ENCODE data around the gene NOA1. TPM values are rescaled to one million over a fixed set of nuclear protein-coding genes. Genes with fewer than 3 reads are reported as not detected.
A peak's percentile ranks its signal among the peaks of the same experiment; 100 is the strongest.

NOA1 gene
- 17.7 and 18.5 TPM in 2 replicates for total RNA-seq

- H3K4me1 Mint-ChIP-seq: peaks cover 50% of the 10 kb centered on the region
- H3K27ac Mint-ChIP-seq: peak within 1 kb of the TSS; percentile 98
- peaks cover 4% of the 10 kb centered on the region for H3K9me3 Mint-ChIP-seq
- DNase-seq: peak; percentile 100
- H3K36me3 Mint-ChIP-seq (ENCODE audit: low read depth): peaks cover 62% of the 10 kb centered on the region
- peak within 1 kb of the TSS; percentile 98 for H3K4me3 Mint-ChIP-seq
- intact Hi-C loops (cut with micrococcal nuclease): loop anchor here (1.0 to 10.0 kb wide), 6 partner anchors 323 to 1430 kb away; partner anchors contain the start of genes AASDH, CEP135, CLOCK and PAICS
- peaks cover 2% of the 10 kb centered on the region for H3K27me3 Mint-ChIP-seq
Measured at GRCh38 chr4:56977321-56978012, at the start of gene NOA1. Gene NOA1, minus strand, starts transcription at chr4:56977606. Its CDS starts 21 bp downstream, at chr4:56977585.

- intact Hi-C loops (cut with micrococcal nuclease): no loop called here
- peaks cover 76% of the 10 kb centered on the region for H3K36me3 Mint-ChIP-seq (ENCODE audit: low read depth)
- H3K9me3 Mint-ChIP-seq: no peaks in the 10 kb centered on the region
- no peaks in the 10 kb centered on the region for H3K27me3 Mint-ChIP-seq
- no peak for DNase-seq
- H3K4me1 Mint-ChIP-seq: no peaks in the 10 kb centered on the region
- no peak overlapping the region for H3K4me3 Mint-ChIP-seq
- H3K27ac Mint-ChIP-seq: no peak overlapping the region
Measured at GRCh38 chr4:57023104-57023503, 45.7 kb upstream of the NOA1 start.

DNA sequence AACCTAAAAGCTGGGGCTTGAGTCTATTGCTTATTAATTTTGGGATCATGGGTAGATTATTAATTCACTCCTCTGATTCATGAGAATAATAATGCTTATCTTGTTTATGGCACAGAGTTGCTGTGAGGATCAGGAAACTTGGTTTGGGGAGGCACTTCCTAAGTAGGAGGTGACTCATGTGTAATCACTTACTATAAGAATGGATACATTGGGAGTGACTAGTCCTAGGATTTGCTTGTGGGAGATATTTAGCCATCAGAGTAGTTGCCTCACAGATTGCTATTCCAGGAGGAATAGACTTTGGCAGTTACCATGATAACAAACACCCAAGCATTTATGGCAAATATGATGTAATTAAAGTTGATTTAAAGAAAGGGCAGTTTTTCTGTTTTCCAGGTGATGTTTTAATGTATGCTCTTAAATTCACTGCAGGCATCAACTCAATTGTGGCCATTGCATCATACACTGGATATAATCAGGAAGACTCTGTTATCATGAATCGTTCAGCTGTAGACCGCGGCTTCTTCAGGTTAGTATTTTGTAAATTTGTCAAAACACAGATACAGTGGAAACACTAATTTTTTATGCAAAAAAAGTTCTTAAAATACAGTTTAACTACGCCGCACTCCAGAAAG lies 43.2 kb upstream of the NOA1 start:
- Mint-ChIP-seq H3K27me3 (no peaks in the 10 kb centered on the region), H3K36me3 (ENCODE audit: low read depth) (peaks cover 77% of the 10 kb centered on the region), H3K4me3 (no peak overlapping the region), H3K4me1 (no peaks in the 10 kb centered on the region), H3K27ac (no peak overlapping the region), H3K9me3 (no peaks in the 10 kb centered on the region)
- DNase-seq: no peak
- intact Hi-C loops (cut with micrococcal nuclease): no loop called here

GRCh38 chr4:57018980-57019379 lies 41.6 kb upstream of the NOA1 start:
- intact Hi-C loops (cut with micrococcal nuclease): no loop called here
- no peak for DNase-seq
- no peaks in the 10 kb centered on the region for H3K27me3 Mint-ChIP-seq
- H3K4me1 Mint-ChIP-seq: no peaks in the 10 kb centered on the region
- H3K27ac Mint-ChIP-seq: no peak overlapping the region
- H3K4me3 Mint-ChIP-seq: no peak overlapping the region
- peaks cover 72% of the 10 kb centered on the region for H3K36me3 Mint-ChIP-seq (ENCODE audit: low read depth)
- no peaks in the 10 kb centered on the region for H3K9me3 Mint-ChIP-seq

DNA sequence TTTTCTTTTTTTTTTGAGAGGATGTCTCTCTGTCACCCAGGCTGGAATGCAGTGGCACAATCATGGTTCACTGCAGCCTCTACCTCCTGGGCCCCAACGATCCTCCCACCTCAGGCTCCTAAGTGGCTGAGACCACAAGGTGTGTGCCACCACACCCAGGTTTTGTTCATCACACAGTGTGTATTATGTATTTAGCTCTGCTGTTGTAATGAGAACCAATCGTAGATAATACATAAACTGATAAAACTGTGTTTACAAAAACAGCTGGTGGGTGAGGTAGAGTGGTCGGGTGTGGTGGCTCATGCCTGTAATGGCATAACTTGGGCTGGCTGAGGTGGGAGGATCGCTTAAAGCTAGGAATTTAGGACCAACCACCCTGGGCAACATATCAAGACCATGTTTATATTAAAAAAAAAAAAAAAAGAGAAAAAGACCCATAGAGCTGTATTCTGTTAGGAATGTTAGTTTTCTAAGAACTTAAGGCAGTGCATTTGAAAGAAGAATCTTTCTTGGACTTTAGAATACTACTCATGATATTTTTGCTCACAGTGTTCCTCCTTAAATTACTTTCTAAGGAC lies 36.2 kb upstream of the NOA1 start:
- Mint-ChIP-seq H3K27ac (no peak overlapping the region), H3K36me3 (ENCODE audit: low read depth) (peaks cover 55% of the 10 kb centered on the region)
- intact Hi-C loops (cut with micrococcal nuclease): no loop called here

GRCh38 chr4:56999751-57000150 lies 22.3 kb upstream of the NOA1 start:
- Mint-ChIP-seq H3K36me3 (ENCODE audit: low read depth) (peaks cover 60% of the 10 kb centered on the region), H3K9me3 (no peaks in the 10 kb centered on the region)

More for the DNA sequence above, 36.2 kb upstream of the NOA1 start:
- Mint-ChIP-seq H3K27me3 (no peaks in the 10 kb centered on the region), H3K4me3 (no peak overlapping the region), H3K9me3 (no peaks in the 10 kb centered on the region), H3K4me1 (peaks cover 2% of the 10 kb centered on the region)
- no peak for DNase-seq

GRCh38 chr4:56995525-56995924 lies 18.1 kb upstream of the NOA1 start:
- peaks cover 65% of the 10 kb centered on the region for H3K36me3 Mint-ChIP-seq (ENCODE audit: low read depth)
- H3K9me3 Mint-ChIP-seq: no peaks in the 10 kb centered on the region
- intact Hi-C loops (cut with micrococcal nuclease): no loop called here
- H3K4me3 Mint-ChIP-seq: no peak overlapping the region
- H3K27ac Mint-ChIP-seq: no peak overlapping the region
- H3K4me1 Mint-ChIP-seq: peaks cover 18% of the 10 kb centered on the region
- no peaks in the 10 kb centered on the region for H3K27me3 Mint-ChIP-seq
- no peak for DNase-seq

More at GRCh38 chr4:56999751-57000150, 22.3 kb upstream of the NOA1 start:
- DNase-seq: no peak
- H3K27ac Mint-ChIP-seq: no peak overlapping the region
- no peaks in the 10 kb centered on the region for H3K27me3 Mint-ChIP-seq
- no peak overlapping the region for H3K4me3 Mint-ChIP-seq
- intact Hi-C loops (cut with micrococcal nuclease): no loop called here
- peaks cover 6% of the 10 kb centered on the region for H3K4me1 Mint-ChIP-seq

DNA sequence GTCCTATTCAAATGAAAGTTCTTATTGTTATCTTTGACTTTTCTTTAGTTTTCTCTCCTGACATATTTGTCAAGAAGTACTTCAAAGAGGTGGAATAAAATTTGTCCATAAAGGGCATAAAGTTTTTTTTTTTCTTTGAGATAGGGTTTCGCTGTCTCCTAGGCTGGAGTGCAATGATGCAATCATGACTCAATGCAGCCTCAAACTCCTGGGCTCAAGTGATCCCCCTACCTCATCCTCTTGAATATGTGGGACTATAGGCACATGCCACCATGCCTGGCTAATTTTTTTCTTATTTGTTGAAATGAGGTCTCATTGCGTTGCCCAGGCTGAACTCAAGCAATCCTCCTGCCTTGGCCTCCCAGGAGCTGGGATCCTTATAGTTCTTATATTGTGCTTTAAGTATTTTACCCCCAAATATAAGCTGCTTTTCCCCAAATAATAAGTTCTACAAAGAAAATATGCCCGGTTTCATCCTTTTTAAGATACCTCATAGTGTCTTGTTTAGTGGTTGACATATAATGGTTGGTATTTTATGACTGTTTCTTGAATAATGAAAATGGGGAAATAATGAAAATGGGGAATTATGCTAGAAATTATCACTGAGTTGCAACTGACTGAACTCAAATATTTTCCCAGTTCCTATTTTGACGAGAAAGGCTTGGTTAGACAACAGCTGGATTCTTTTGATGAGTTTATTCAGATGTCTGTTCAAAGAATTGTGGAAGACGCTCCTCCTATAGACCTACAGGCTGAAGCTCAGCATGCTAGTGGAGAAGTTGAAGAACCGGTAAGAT lies 12.9 kb upstream of the NOA1 start:
- peaks cover 67% of the 10 kb centered on the region for H3K36me3 Mint-ChIP-seq (ENCODE audit: low read depth)
- H3K27ac Mint-ChIP-seq: no peak overlapping the region
- no peaks in the 10 kb centered on the region for H3K9me3 Mint-ChIP-seq
- no peak overlapping the region for H3K4me3 Mint-ChIP-seq
- H3K4me1 Mint-ChIP-seq: peaks cover 24% of the 10 kb centered on the region
- peak; percentile 33 for DNase-seq
- intact Hi-C loops (cut with micrococcal nuclease): no loop called here
- no peaks in the 10 kb centered on the region for H3K27me3 Mint-ChIP-seq

GRCh38 chr4:56986952-56987351 lies 9.5 kb upstream of the NOA1 start:
- H3K36me3 Mint-ChIP-seq (ENCODE audit: low read depth): peaks cover 66% of the 10 kb centered on the region
- H3K4me3 Mint-ChIP-seq: no peak overlapping the region
- no peaks in the 10 kb centered on the region for H3K9me3 Mint-ChIP-seq
- H3K4me1 Mint-ChIP-seq: peaks cover 32% of the 10 kb centered on the region
- no peak for DNase-seq
- H3K27ac Mint-ChIP-seq: no peak overlapping the region
- H3K27me3 Mint-ChIP-seq: no peaks in the 10 kb centered on the region
- intact Hi-C loops (cut with micrococcal nuclease): no loop called here

GRCh38 chr4:56986192-56986591 lies 8.8 kb upstream of the NOA1 start:
- intact Hi-C loops (cut with micrococcal nuclease): no loop called here
- no peak for DNase-seq
- peaks cover 64% of the 10 kb centered on the region for H3K36me3 Mint-ChIP-seq (ENCODE audit: low read depth)
- no peak overlapping the region for H3K27ac Mint-ChIP-seq
- no peaks in the 10 kb centered on the region for H3K9me3 Mint-ChIP-seq
- H3K4me1 Mint-ChIP-seq: peaks cover 34% of the 10 kb centered on the region
- no peaks in the 10 kb centered on the region for H3K27me3 Mint-ChIP-seq
- no peak overlapping the region for H3K4me3 Mint-ChIP-seq

- Mint-ChIP-seq H3K27me3 (peaks cover 2% of the 10 kb centered on the region), H3K9me3 (no peaks in the 10 kb centered on the region), H3K4me1 (peaks cover 47% of the 10 kb centered on the region), H3K4me3 (peak overlapping the region; percentile 98), H3K36me3 (ENCODE audit: low read depth) (peaks cover 55% of the 10 kb centered on the region), H3K27ac (peak overlapping the region; percentile 49)
- no peak for DNase-seq
- intact Hi-C loops (cut with micrococcal nuclease): no loop called here
Measured at GRCh38 chr4:56981795-56982201, 4.4 kb upstream of the NOA1 start.

DNA sequence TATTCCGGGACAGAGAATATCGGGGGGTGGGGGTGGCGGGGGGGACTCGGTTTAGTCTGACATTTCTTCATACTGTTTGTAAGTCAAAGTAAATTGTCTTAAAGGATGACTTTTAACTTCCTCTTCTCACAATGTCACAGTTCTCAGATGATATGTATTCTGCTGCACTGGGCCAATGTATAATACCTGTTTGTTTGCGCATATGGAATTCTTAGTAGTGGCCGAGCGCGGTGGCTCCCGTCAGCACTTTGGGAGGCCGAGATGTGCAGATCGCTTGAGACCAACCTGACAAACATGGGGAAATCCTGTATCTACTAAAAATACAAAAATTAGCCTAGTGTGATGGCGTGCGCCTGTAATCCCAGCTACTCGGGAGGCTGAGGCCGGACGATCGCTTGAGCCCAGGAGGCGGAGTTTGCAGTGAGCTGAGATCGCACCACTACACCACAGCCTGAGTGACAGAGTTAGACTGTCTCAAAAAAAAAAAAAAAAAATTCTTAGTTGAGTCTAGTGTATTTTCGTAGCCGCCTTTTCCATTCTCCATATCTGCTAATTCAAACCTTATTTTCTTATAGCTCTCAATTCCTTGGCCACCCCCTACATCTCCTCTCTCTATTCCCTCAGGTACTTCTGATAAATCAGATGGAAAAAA lies 2.1 kb upstream of the NOA1 start:
- no peaks in the 10 kb centered on the region for H3K9me3 Mint-ChIP-seq
- peaks cover 54% of the 10 kb centered on the region for H3K36me3 Mint-ChIP-seq (ENCODE audit: low read depth)
- peak overlapping the region; percentile 98 for H3K27ac Mint-ChIP-seq
- peak; percentile 87 for DNase-seq
- peaks cover 2% of the 10 kb centered on the region for H3K27me3 Mint-ChIP-seq
- peak overlapping the region; percentile 98 for H3K4me3 Mint-ChIP-seq
- intact Hi-C loops (cut with micrococcal nuclease): loop anchor here (1.0 to 10.0 kb wide), 3 partner anchors 10 to 1432 kb away; partner anchors contain the start of gene CLOCK
- peaks cover 50% of the 10 kb centered on the region for H3K4me1 Mint-ChIP-seq

DNA sequence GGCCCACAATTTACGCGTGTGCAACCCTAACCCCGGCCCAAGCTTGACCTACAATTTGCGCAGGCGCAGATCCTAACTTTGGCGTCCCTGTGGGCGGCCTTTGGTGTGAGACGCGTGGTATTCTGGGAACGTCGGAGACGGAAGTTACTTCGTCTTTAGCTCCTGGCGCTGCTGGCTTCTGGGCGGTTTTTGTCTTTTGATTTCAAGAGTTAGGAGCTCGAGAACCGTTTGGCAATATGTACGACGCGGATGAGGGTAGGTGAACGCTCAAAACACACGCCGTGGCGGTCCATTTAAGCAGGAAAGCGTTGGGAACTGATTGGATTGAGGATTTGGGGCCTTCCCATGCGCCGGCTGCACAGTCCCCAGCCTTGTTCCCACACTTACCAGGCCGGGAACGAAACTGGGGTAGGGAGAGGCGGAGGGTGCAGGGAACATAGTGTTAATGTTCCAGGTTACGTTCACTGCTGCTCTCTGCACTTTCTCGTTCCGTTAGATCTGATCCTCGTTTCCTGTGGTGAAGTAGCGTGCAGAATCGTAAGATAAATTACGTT lies 1.4 kb upstream of the NOA1 start, which contains the start of gene POLR2B:
Gene POLR2B, plus strand, starts transcription at position 147 of the 554 bp plus-strand sequence. Its CDS starts 90 bp downstream, at position 237.
- Mint-ChIP-seq H3K4me3 (peak within 1 kb of the TSS; percentile 98), H3K27me3 (peaks cover 2% of the 10 kb centered on the region), H3K4me1 (peaks cover 49% of the 10 kb centered on the region), H3K9me3 (no peaks in the 10 kb centered on the region), H3K36me3 (ENCODE audit: low read depth) (peaks cover 53% of the 10 kb centered on the region), H3K27ac (peak within 1 kb of the TSS; percentile 98)
- peak; percentile 97 for DNase-seq
- intact Hi-C loops (cut with micrococcal nuclease): loop anchor here (5.0 to 10.0 kb wide), 2 partner anchors 324 to 1432 kb away; partner anchors contain the start of gene CLOCK
